ENCODE measurements around the gene CFAP57. TPM values are rescaled to one million over a fixed set of nuclear protein-coding genes. Genes with fewer than 3 reads are reported as not detected.
A peak's percentile ranks its signal among the peaks of the same experiment; 100 is the strongest.

The CFAP57 gene
- total RNA-seq, 2 experiments from 2014 or later = not detected

GRCh38 chr1:43285269-43285990, 113.3 kb downstream of the CFAP57 start, which contains the start of gene C1orf210:
C1orf210 (minus strand) TSS chr1:43285581; CDS start chr1:43283270, 2,311 bp downstream.
- Mint-ChIP-seq H3K36me3 (no peaks in the 10 kb centered on the region), H3K9me3 (no peaks in the 10 kb centered on the region), H3K4me3 (no peak within 1 kb of the TSS), H3K27ac (no peak within 1 kb of the TSS), H3K27me3 (peaks cover 6% of the 10 kb centered on the region), H3K4me1 (no peaks in the 10 kb centered on the region)
- ATAC-seq (ENCODE audit: low read depth) (no peak), DNase-seq (no peak)
- POLR2A ChIA-PET = interaction anchor here (1.0 kb wide), 1 partner anchor 9 kb away, joined by 4 read pairs; no protein-coding TSS in a partner anchor

- DNase-seq = no peak
- no peaks in the 10 kb centered on the region for H3K4me1 Mint-ChIP-seq
- ATAC-seq (ENCODE audit: low read depth) = no peak
- no peak overlapping the region for H3K4me3 Mint-ChIP-seq
- POLR2A ChIA-PET = interaction anchor here (1.0 kb wide), 1 partner anchor 10 kb away, joined by 4 read pairs; no protein-coding TSS in a partner anchor
- no peaks in the 10 kb centered on the region for H3K9me3 Mint-ChIP-seq
- peaks cover 6% of the 10 kb centered on the region for H3K27me3 Mint-ChIP-seq
- no peaks in the 10 kb centered on the region for H3K36me3 Mint-ChIP-seq
- H3K27ac Mint-ChIP-seq = no peak overlapping the region
These were observed 114.0 kb downstream of the CFAP57 start for GRCh38 chr1:43286115-43286514.

GRCh38 chr1:43286533-43286932, 114.4 kb downstream of the CFAP57 start:
- Mint-ChIP-seq H3K27ac (no peak overlapping the region), H3K27me3 (peaks cover 6% of the 10 kb centered on the region), H3K9me3 (no peaks in the 10 kb centered on the region), H3K4me1 (no peaks in the 10 kb centered on the region), H3K4me3 (no peak overlapping the region), H3K36me3 (no peaks in the 10 kb centered on the region)
- POLR2A ChIA-PET = no interaction called here
- DNase-seq (no peak), ATAC-seq (ENCODE audit: low read depth) (no peak)

GRCh38 chr1:43288058-43288784, 116.1 kb downstream of the CFAP57 start:
- POLR2A ChIA-PET = no interaction called here
- H3K4me3 Mint-ChIP-seq = no peak overlapping the region
- no peaks in the 10 kb centered on the region for H3K36me3 Mint-ChIP-seq
- H3K4me1 Mint-ChIP-seq = no peaks in the 10 kb centered on the region
- no peak overlapping the region for H3K27ac Mint-ChIP-seq
- DNase-seq (no peak), ATAC-seq (ENCODE audit: low read depth) (no peak)
- H3K27me3 Mint-ChIP-seq = peaks cover 6% of the 10 kb centered on the region
- H3K9me3 Mint-ChIP-seq = no peaks in the 10 kb centered on the region

- ATAC-seq (ENCODE audit: low read depth) (no peak), DNase-seq (no peak)
These were observed 116.9 kb downstream of the CFAP57 start for GRCh38 chr1:43288785-43289706.

GRCh38 chr1:43292216-43292615, 120.1 kb downstream of the CFAP57 start:
- Mint-ChIP-seq H3K9me3 (no peaks in the 10 kb centered on the region), H3K4me3 (no peak overlapping the region)

More at GRCh38 chr1:43288785-43289706, 116.9 kb downstream of the CFAP57 start:
- Mint-ChIP-seq H3K36me3 (no peaks in the 10 kb centered on the region), H3K9me3 (no peaks in the 10 kb centered on the region), H3K4me1 (no peaks in the 10 kb centered on the region), H3K27ac (no peak overlapping the region), H3K4me3 (no peak overlapping the region), H3K27me3 (peaks cover 6% of the 10 kb centered on the region)
- POLR2A ChIA-PET = no interaction called here

GRCh38 chr1:43292679-43293078, 120.5 kb downstream of the CFAP57 start:
- Mint-ChIP-seq H3K4me1 (peaks cover 16% of the 10 kb centered on the region), H3K9me3 (no peaks in the 10 kb centered on the region), H3K27ac (no peak overlapping the region), H3K27me3 (no peaks in the 10 kb centered on the region), H3K36me3 (no peaks in the 10 kb centered on the region), H3K4me3 (no peak overlapping the region)
- ATAC-seq (ENCODE audit: low read depth) = no peak
- no peak for DNase-seq
- POLR2A ChIA-PET = no interaction called here

More at GRCh38 chr1:43292216-43292615, 120.1 kb downstream of the CFAP57 start:
- DNase-seq = no peak
- H3K4me1 Mint-ChIP-seq = peaks cover 16% of the 10 kb centered on the region
- no peak for ATAC-seq (ENCODE audit: low read depth)
- no peak overlapping the region for H3K27ac Mint-ChIP-seq
- H3K27me3 Mint-ChIP-seq = peaks cover 3% of the 10 kb centered on the region
- H3K36me3 Mint-ChIP-seq = no peaks in the 10 kb centered on the region
- POLR2A ChIA-PET = no interaction called here

- H3K36me3 Mint-ChIP-seq = no peaks in the 10 kb centered on the region
- H3K9me3 Mint-ChIP-seq = no peaks in the 10 kb centered on the region
- POLR2A ChIA-PET = no interaction called here
- peaks cover 16% of the 10 kb centered on the region for H3K4me1 Mint-ChIP-seq
- H3K27me3 Mint-ChIP-seq = no peaks in the 10 kb centered on the region
- H3K4me3 Mint-ChIP-seq = no peak overlapping the region
- DNase-seq (no peak), ATAC-seq (ENCODE audit: low read depth) (no peak)
- peak overlapping the region; percentile 26 for H3K27ac Mint-ChIP-seq
These were observed 121.0 kb downstream of the CFAP57 start for GRCh38 chr1:43293176-43293575.

GRCh38 chr1:43293896-43294760, 122.0 kb downstream of the CFAP57 start:
- POLR2A ChIA-PET = interaction anchor here (1.8 kb wide), 1 partner anchor 64 kb away, joined by 5 read pairs; no protein-coding TSS in a partner anchor
- Mint-ChIP-seq H3K27me3 (no peaks in the 10 kb centered on the region), H3K4me1 (peaks cover 16% of the 10 kb centered on the region), H3K27ac (no peak overlapping the region), H3K4me3 (no peak overlapping the region), H3K36me3 (no peaks in the 10 kb centered on the region), H3K9me3 (no peaks in the 10 kb centered on the region)
- no peak for ATAC-seq (ENCODE audit: low read depth)
- no peak for DNase-seq

- POLR2A ChIA-PET = interaction anchor here (1.2 to 1.8 kb wide), 2 partner anchors 63 to 73 kb away, joined by 3 to 5 read pairs; partner anchors contain the start of gene ELOVL1
- no peak for DNase-seq
- Mint-ChIP-seq H3K4me3 (no peak overlapping the region), H3K4me1 (peaks cover 16% of the 10 kb centered on the region), H3K9me3 (no peaks in the 10 kb centered on the region), H3K27me3 (no peaks in the 10 kb centered on the region), H3K27ac (peak overlapping the region; percentile 69), H3K36me3 (no peaks in the 10 kb centered on the region)
- ATAC-seq (ENCODE audit: low read depth) = no peak
These were observed 122.6 kb downstream of the CFAP57 start for GRCh38 chr1:43294761-43295160.

- POLR2A ChIA-PET = no interaction called here
- H3K4me1 Mint-ChIP-seq = peaks cover 23% of the 10 kb centered on the region
- H3K9me3 Mint-ChIP-seq = no peaks in the 10 kb centered on the region
- DNase-seq = no peak
- no peak for ATAC-seq (ENCODE audit: low read depth)
- no peaks in the 10 kb centered on the region for H3K36me3 Mint-ChIP-seq
- peak overlapping the region; percentile 84 for H3K27ac Mint-ChIP-seq
- H3K27me3 Mint-ChIP-seq = no peaks in the 10 kb centered on the region
- peak overlapping the region; percentile 65 for H3K4me3 Mint-ChIP-seq
These were observed 124.1 kb downstream of the CFAP57 start for GRCh38 chr1:43296207-43296606.

- Mint-ChIP-seq H3K4me1 (peaks cover 23% of the 10 kb centered on the region), H3K9me3 (no peaks in the 10 kb centered on the region), H3K27ac (no peak overlapping the region), H3K36me3 (no peaks in the 10 kb centered on the region), H3K27me3 (no peaks in the 10 kb centered on the region), H3K4me3 (no peak overlapping the region)
- DNase-seq = no peak
- no peak for ATAC-seq (ENCODE audit: low read depth)
- POLR2A ChIA-PET = no interaction called here
These were observed 125.9 kb downstream of the CFAP57 start for GRCh38 chr1:43298055-43298454.

Data from activated naive CD8-positive, alpha-beta T cell treated with anti-CD3 and anti-CD28 coated beads, Interleukin-2, amount 10 ng/mL, durations not matched to agents 7 days and 5 days (primary cell).